Esophagus squamous epithelium (tissue), 5 donors: Measurements from ENCODE around the gene CTCFL. TPM values are rescaled to one million over a fixed set of nuclear protein-coding genes. Genes with fewer than 3 reads are reported as not detected.

Experiments
- DNase-seq: peaks from one replicate; lab custom pipeline; 2025; lab: John Stamatoyannopoulos, UW
- H3K27ac ChIP-seq, 4 donors: fragments of 200-600 bp; sonication (generic); one replicate each; pipeline ENCODE4 v1.5.1; 2016 to 2019; ENCODE audit warnings: mild to moderate bottlenecking in 1 of 4
- H3K27me3 ChIP-seq, 4 donors: fragments of 200-600 bp; sonication (generic); 1 replicate in 3 of 4; 2 replicates in 1 of 4; pipeline versions ENCODE4 v1.5.1 to v1.6.0; 2017 to 2021; ENCODE audit warnings: antibody characterized with exemption in 1 of 4
- H3K36me3 ChIP-seq, 3 donors: fragments of 200-600 bp; sonication (generic); one replicate each; pipeline ENCODE4 v1.5.1; 2016 to 2019
- H3K4me1 ChIP-seq, 3 donors: fragments of 200-600 bp; sonication (generic); one replicate each; pipeline ENCODE4 v1.5.1; 2017 to 2019
- H3K4me3 ChIP-seq, 4 donors: fragments of 200-600 bp; sonication (generic); 1 replicate in 3 of 4; 2 replicates in 1 of 4; pipeline ENCODE4 v1.5.1; 2016 to 2019; ENCODE audit warnings: mild to moderate bottlenecking in 2 of 4, moderate library complexity in 1 of 4
- H3K9me3 ChIP-seq, 3 donors: fragments of 200-600 bp; sonication (generic); one replicate each; pipeline ENCODE4 v1.5.1; 2016 to 2019
- POLR2A ChIP-seq, 4 donors: fragments of 450-650 bp; IDR thresholded peaks; one replicate each; pipeline ENCODE4 v1.6.1; 2017; ENCODE audit warnings: antibody characterized with exemption in 4 of 4, mild to moderate bottlenecking in 4 of 4, moderate library complexity in 3 of 4
- WGBS, 2 donors: methylation state at CpG; one replicate each; pipeline ENCODE4 v1.1.5; 2018; 5-methylcytosine and 5-hydroxymethylcytosine counted together
- intact Hi-C: fragments of 100-400 bp; cut with DNase I; formaldehyde crosslinking; loops from one replicate; pipeline ENCODE4 v1.15.0; 2022
- total RNA-seq, 4 donors: library from RNA; depleted of rRNA; stranded (reverse); fragments of >200 nt; gene quantifications; one replicate each; pipeline ENCODE4 v1.1.0, GENCODE V29; 2016
- TF ChIP-seq, protein P1 (sequence below), 6 experiments: fragments of 450-650 bp in 4 of 6; fragments of 200-600 bp in 2 of 6; sonication (generic) in 2 of 6; IDR thresholded peaks; one replicate each; pipeline ENCODE4 v1.5.1; 2016 to 2019; ENCODE audit warnings: antibody characterized with exemption in 6 of 6, mild to moderate bottlenecking in 4 of 6, moderate library complexity in 4 of 6
- donor health status: DM: yes; HTN: yes; CAD: no.

Gene CTCFL
- total RNA-seq, 4 donors from 2014 or later: 0.19 TPM; not detected in 3

- no peak overlapping the region for H3K27ac ChIP-seq
These were observed 24.7 kb downstream of the CTCFL start for GRCh38 chr20:57500235-57500634.

GRCh38 chr20:57499676-57500075, 25.3 kb downstream of the CTCFL start:
- TF ChIP-seq POLR2A (IDR thresholded peaks at IDR 0.05): no peak
- TF ChIP-seq, protein P1, sequence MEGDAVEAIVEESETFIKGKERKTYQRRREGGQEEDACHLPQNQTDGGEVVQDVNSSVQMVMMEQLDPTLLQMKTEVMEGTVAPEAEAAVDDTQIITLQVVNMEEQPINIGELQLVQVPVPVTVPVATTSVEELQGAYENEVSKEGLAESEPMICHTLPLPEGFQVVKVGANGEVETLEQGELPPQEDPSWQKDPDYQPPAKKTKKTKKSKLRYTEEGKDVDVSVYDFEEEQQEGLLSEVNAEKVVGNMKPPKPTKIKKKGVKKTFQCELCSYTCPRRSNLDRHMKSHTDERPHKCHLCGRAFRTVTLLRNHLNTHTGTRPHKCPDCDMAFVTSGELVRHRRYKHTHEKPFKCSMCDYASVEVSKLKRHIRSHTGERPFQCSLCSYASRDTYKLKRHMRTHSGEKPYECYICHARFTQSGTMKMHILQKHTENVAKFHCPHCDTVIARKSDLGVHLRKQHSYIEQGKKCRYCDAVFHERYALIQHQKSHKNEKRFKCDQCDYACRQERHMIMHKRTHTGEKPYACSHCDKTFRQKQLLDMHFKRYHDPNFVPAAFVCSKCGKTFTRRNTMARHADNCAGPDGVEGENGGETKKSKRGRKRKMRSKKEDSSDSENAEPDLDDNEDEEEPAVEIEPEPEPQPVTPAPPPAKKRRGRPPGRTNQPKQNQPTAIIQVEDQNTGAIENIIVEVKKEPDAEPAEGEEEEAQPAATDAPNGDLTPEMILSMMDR (IDR thresholded peaks at IDR 0.05): no peak
- no peak overlapping the region for H3K4me3 ChIP-seq
- DNase-seq: no peak
- no peaks in the 10 kb centered on the region for H3K36me3 ChIP-seq
- 7 to 37% methylated on average over 10 to 14 of the region's 14 CpGs for WGBS, 2 donors
- peaks cover 0 to 27% (median 0%) of the 10 kb centered on the region in 4 donors for H3K27me3 ChIP-seq
- peaks cover 0 to 8% (median 3%) of the 10 kb centered on the region in 3 donors for H3K4me1 ChIP-seq
- H3K9me3 ChIP-seq: no peaks in the 10 kb centered on the region
- no peak overlapping the region for H3K27ac ChIP-seq
- intact Hi-C loops: loop anchor here (5.0 kb wide), 1 partner anchor 117 kb away; no protein-coding TSS in a partner anchor

More at GRCh38 chr20:57500235-57500634, 24.7 kb downstream of the CTCFL start:
- 52 to 76% methylated on average over 7 of the region's 7 CpGs for WGBS, 2 donors
- Histone ChIP-seq H3K4me3 (no peak overlapping the region), H3K36me3 (no peaks in the 10 kb centered on the region), H3K9me3 (no peaks in the 10 kb centered on the region), H3K27me3 (peaks cover 0 to 27% (median 0%) of the 10 kb centered on the region in 4 donors), H3K4me1 (peaks cover 0 to 2% (median 0%) of the 10 kb centered on the region in 3 donors)
- DNase-seq: no peak
- intact Hi-C loops: no loop called here
- no peak for TF ChIP-seq POLR2A (IDR thresholded peaks at IDR 0.05)
- TF ChIP-seq, protein P1 (IDR thresholded peaks at IDR 0.05): no peak

GRCh38 chr20:57498425-57499400, 26.2 kb downstream of the CTCFL start:
- Histone ChIP-seq H3K36me3 (no peaks in the 10 kb centered on the region), H3K9me3 (no peaks in the 10 kb centered on the region), H3K4me1 (peaks cover 0 to 13% (median 8%) of the 10 kb centered on the region in 3 donors), H3K27me3 (peaks cover 0 to 27% (median 0%) of the 10 kb centered on the region in 4 donors), H3K27ac (no peak overlapping the region), H3K4me3 (no peak overlapping the region)
- 38 to 57% methylated on average over 11 to 20 of the region's 20 CpGs for WGBS, 2 donors
- intact Hi-C loops: loop anchor here (5.0 kb wide), 1 partner anchor 116 kb away; no protein-coding TSS in a partner anchor
- TF ChIP-seq POLR2A (IDR thresholded peaks at IDR 0.05): no peak
- TF ChIP-seq, protein P1 (IDR thresholded peaks at IDR 0.05): no peak
- no peak for DNase-seq

- 68 to 84% methylated on average over 4 of the region's 4 CpGs for WGBS, 2 donors
- intact Hi-C loops: loop anchor here (5.0 kb wide), 1 partner anchor 114 kb away; no protein-coding TSS in a partner anchor
- no peaks in the 10 kb centered on the region for H3K36me3 ChIP-seq
- no peak overlapping the region for H3K27ac ChIP-seq
- H3K4me1 ChIP-seq: peaks cover 0 to 13% (median 8%) of the 10 kb centered on the region in 3 donors
- no peak overlapping the region for H3K4me3 ChIP-seq
- peaks cover 0 to 27% (median 0%) of the 10 kb centered on the region in 4 donors for H3K27me3 ChIP-seq
- TF ChIP-seq, protein P1 (IDR thresholded peaks at IDR 0.05): no peak
- no peak for TF ChIP-seq POLR2A (IDR thresholded peaks at IDR 0.05)
- DNase-seq: no peak
- no peaks in the 10 kb centered on the region for H3K9me3 ChIP-seq
These were observed 28.3 kb downstream of the CTCFL start for GRCh38 chr20:57496592-57496991.
